HCT116 (cell line): ENCODE measurements around the gene TMEM243. TPM values are rescaled to one million over a fixed set of nuclear protein-coding genes. Genes with fewer than 3 reads are reported as not detected.

Source experiments
- ATAC-seq: fragments of 200-7000 bp; cut with Tn5 transposase; 2 replicates; pipeline ENCODE4 v1.9.1; 2020; ENCODE audit warnings: mild to moderate bottlenecking, moderate library complexity
- BruUV-seq: library from RNA; stranded (reverse); fragments of 400-500 nt; replicated peaks from 2 replicates; lab custom pipeline; 2021; lab: Mats Ljungman, UMichigan
- CTCF ChIA-PET: fragments of 300-600 bp; sonication (Branson Sonifier 250); formaldehyde crosslinking; loops from one replicate; lab custom pipeline; 2021; ENCODE audit warnings: antibody characterized with exemption; lab: Charles Lee
- POLR2A ChIA-PET: fragments of 300-600, 350-600 bp; sonication (Branson Sonifier 250); formaldehyde crosslinking; loops from one replicate; lab custom pipeline; 2021; ENCODE audit warnings: antibody characterized with exemption; lab: Charles Lee
- RAD21 ChIA-PET, 2 experiments: fragments of 300-600 bp; sonication (Branson Sonifier 250); formaldehyde crosslinking; loops; one replicate each; lab custom pipeline; 2023; ENCODE audit warnings: low total read pairs in 2 of 2; ENCODE audit not compliant: uncharacterized antibody in 2 of 2, unreplicated experiment in 2 of 2, low non-redundant PET in 1 of 2; lab: Charles Lee
- DNase-seq: peaks from one replicate; pipeline ENCODE4 v3.0.0-alpha.2; 2010; ENCODE audit warnings: low read depth, low spot score
- H2AFZ ChIP-seq: fragments of 200-600 bp; shearing (Covaris generic), sonication (generic); 2 replicates; pipeline ENCODE4 v1.6.1; 2017; ENCODE audit warnings: low read depth, mixed run types, mixed read lengths, antibody characterized with exemption, low read length; ENCODE audit not compliant: poor library complexity, severe bottlenecking
- H3K27ac ChIP-seq: 2 replicates; pipeline ENCODE4 v1.5.1; 2012; ENCODE audit warnings: low read depth, low read length
- H3K27me3 ChIP-seq: fragments of 200-600 bp; sonication (generic); 2 replicates; pipeline ENCODE4 v1.6.1; 2016; ENCODE audit warnings: mixed run types, low read length, mixed read lengths; ENCODE audit not compliant: insufficient read depth
- H3K36me3 ChIP-seq, 2 experiments: fragments of 200-500 bp in 1 of 2; fragments of 200-600 bp in 1 of 2; sonication (Bioruptor generic) in 1 of 2; sonication (generic) in 1 of 2; 2 replicates each; pipeline versions ENCODE4 v1.5.1 to v1.6.1; 2014 to 2016; ENCODE audit warnings: low read length in 2 of 2, inconsistent platforms in 1 of 2, mixed read lengths in 1 of 2, mixed run types in 1 of 2; ENCODE audit not compliant: insufficient read depth in 2 of 2, control insufficient read depth in 1 of 2
- H3K4me1 ChIP-seq, 2 experiments: fragments of 200-600 bp in 1 of 2; sonication (generic) in 1 of 2; 2 replicates each; pipeline versions ENCODE4 v1.5.1 to v1.6.1; 2012 to 2017; ENCODE audit warnings: low read length in 2 of 2, inconsistent platforms in 1 of 2, mild to moderate bottlenecking in 1 of 2, mixed read lengths in 1 of 2, mixed run types in 1 of 2, moderate library complexity in 1 of 2; ENCODE audit not compliant: insufficient read depth in 2 of 2, control insufficient read depth in 1 of 2
- H3K4me2 ChIP-seq: fragments of 200-600 bp; sonication (generic); 2 replicates; pipeline ENCODE4 v1.6.1; 2017; ENCODE audit warnings: mixed run types, low read length, mixed read lengths
- H3K4me3 ChIP-seq, 2 experiments: fragments of 200-600 bp in 1 of 2; sonication (generic) in 1 of 2; replicated peaks in 1 of 2; 2 replicates each; pipeline ENCODE4 v1.5.1; 2011 to 2016; ENCODE audit warnings: low read length in 2 of 2, control low read depth in 1 of 2, low read depth in 1 of 2, mild to moderate bottlenecking in 1 of 2, mixed read lengths in 1 of 2, mixed run types in 1 of 2
- H3K79me2 ChIP-seq: fragments of 200-600 bp; sonication (generic); 2 replicates; pipeline ENCODE4 v1.6.1; 2017; ENCODE audit warnings: mild to moderate bottlenecking, mixed run types, low read length, moderate library complexity, mixed read lengths; ENCODE audit not compliant: insufficient read depth
- H3K9ac ChIP-seq: fragments of 200-600 bp; sonication (generic); 2 replicates; pipeline ENCODE4 v1.6.1; 2016; ENCODE audit warnings: low read length, mixed read lengths
- H3K9me2 ChIP-seq: fragments of 200-600 bp; sonication (generic), shearing (Covaris generic); 2 replicates; pipeline ENCODE4 v1.6.1; 2017; ENCODE audit warnings: mixed run types, mild to moderate bottlenecking, moderate library complexity; ENCODE audit not compliant: insufficient read depth
- H3K9me3 ChIP-seq, 2 experiments: fragments of 200-500 bp in 1 of 2; fragments of 200-600 bp in 1 of 2; sonication (Bioruptor generic) in 1 of 2; sonication (generic) in 1 of 2; 2 replicates each; pipeline ENCODE4 v1.6.1; 2014 to 2017; ENCODE audit warnings: low read length in 2 of 2, mixed read lengths in 2 of 2, inconsistent platforms in 1 of 2, low read depth in 1 of 2, mild to moderate bottlenecking in 1 of 2, mixed run types in 1 of 2, moderate library complexity in 1 of 2; ENCODE audit not compliant: control insufficient read depth in 1 of 2, insufficient read depth in 1 of 2
- H4K20me1 ChIP-seq: fragments of 200-600 bp; sonication (generic), shearing (Covaris generic); 2 replicates; pipeline ENCODE4 v1.6.1; 2017; ENCODE audit warnings: mixed run types, mild to moderate bottlenecking, moderate library complexity; ENCODE audit not compliant: insufficient read depth
- ATF3 ChIP-seq: IDR thresholded peaks from 2 replicates; pipeline ENCODE4 v1.6.1; 2012
- CBX3 ChIP-seq: IDR thresholded peaks from 2 replicates; pipeline ENCODE4 v1.6.1; 2012; ENCODE audit warnings: low read depth
- CEBPB ChIP-seq: IDR thresholded peaks from 2 replicates; pipeline ENCODE4 v1.6.1; 2012; ENCODE audit warnings: low read depth
- EGR1 ChIP-seq: IDR thresholded peaks from 2 replicates; pipeline ENCODE4 v1.6.1; 2012; ENCODE audit warnings: low read depth
- ELF1 ChIP-seq: IDR thresholded peaks from 2 replicates; pipeline ENCODE4 v1.6.1; 2012; ENCODE audit warnings: low read depth, borderline replicate concordance
- EZH2 ChIP-seq: fragments of 200-600 bp; sonication (generic); IDR thresholded peaks from 2 replicates; pipeline ENCODE4 v1.6.1; 2017; ENCODE audit warnings: antibody characterized with exemption, mixed run types
- EZH2phosphoT487 ChIP-seq: fragments of 200-600 bp; IDR thresholded peaks from 2 replicates; pipeline ENCODE4 v1.6.1; 2018; ENCODE audit warnings: antibody characterized with exemption, borderline replicate concordance
- FOSL1 ChIP-seq: IDR thresholded peaks from 2 replicates; pipeline ENCODE4 v1.6.1; 2012; ENCODE audit warnings: low read depth
- JUND ChIP-seq: IDR thresholded peaks from 2 replicates; pipeline ENCODE4 v1.6.1; 2012
- MAX ChIP-seq: IDR thresholded peaks from 2 replicates; pipeline ENCODE4 v1.6.1; 2012
- POLR2A ChIP-seq: IDR thresholded peaks from 2 replicates; pipeline ENCODE4 v1.7.0; 2011; ENCODE audit warnings: borderline replicate concordance; ENCODE audit not compliant: insufficient read depth, insufficient read length; ENCODE audit errors: extremely low read depth
- POLR2AphosphoS5 ChIP-seq: IDR thresholded peaks from 2 replicates; pipeline ENCODE4 v1.6.1; 2011; ENCODE audit warnings: mild to moderate bottlenecking, low read depth, low read length, moderate library complexity
- RAD21 ChIP-seq: IDR thresholded peaks from 2 replicates; pipeline ENCODE4 v1.6.1; 2012; ENCODE audit warnings: low read depth, mild to moderate bottlenecking
- REST ChIP-seq: IDR thresholded peaks from 2 replicates; pipeline ENCODE4 v1.6.1; 2012; ENCODE audit warnings: low read depth
- SIN3A ChIP-seq: IDR thresholded peaks from 2 replicates; pipeline ENCODE4 v1.6.1; 2012; ENCODE audit warnings: low read depth
- SRF ChIP-seq: IDR thresholded peaks from 2 replicates; pipeline ENCODE4 v1.6.1; 2012; ENCODE audit warnings: low read depth
- TCF7L2 ChIP-seq: IDR thresholded peaks from 2 replicates; pipeline ENCODE4 v1.7.0; 2011; ENCODE audit warnings: borderline replicate concordance, inconsistent platforms; ENCODE audit not compliant: insufficient read depth, insufficient read length; ENCODE audit errors: extremely low read depth
- YY1 ChIP-seq: IDR thresholded peaks from 2 replicates; pipeline ENCODE4 v1.6.1; 2011; ENCODE audit warnings: low read length, low read depth, moderate library complexity, mild to moderate bottlenecking; ENCODE audit not compliant: insufficient replicate concordance; ENCODE audit errors: extremely low read depth
- ZBTB33 ChIP-seq: IDR thresholded peaks from 2 replicates; pipeline ENCODE4 v1.6.1; 2011; ENCODE audit warnings: mild to moderate bottlenecking, low read length, moderate library complexity; ENCODE audit not compliant: insufficient replicate concordance; ENCODE audit errors: extremely low read depth
- ZNF274 ChIP-seq: fragments of 200-500 bp; sonication (Bioruptor generic); IDR thresholded peaks from 2 replicates; pipeline ENCODE4 v1.6.1; 2014; ENCODE audit warnings: mild to moderate bottlenecking, low read depth, low read length, inconsistent platforms
- intact Hi-C: fragments of 100-400 bp; cut with micrococcal nuclease; formaldehyde crosslinking; loops from 2 replicates; pipeline ENCODE4 v1.10.0; 2022
- total RNA-seq: library from RNA; stranded (reverse); gene quantifications from one replicate; pipeline ENCODE4 v1.2.1, GENCODE V29; 2021; ENCODE audit not compliant: unreplicated experiment

The TMEM243 gene
- total RNA-seq, 1 experiment from 2014 or later: 23.3 TPM

GRCh38 chr7:87179180-87179579, 40.4 kb downstream of the TMEM243 start:
- ATAC-seq: no peak
- POLR2A ChIA-PET: no interaction called here
- no peak for DNase-seq
- Histone ChIP-seq H3K79me2 (peaks cover 17% of the 10 kb centered on the region; the same call in 1 of the 2 replicates), H3K27ac (no peak overlapping the region), H3K9me3 (no peaks in the 10 kb centered on the region), H3K4me3 (no peak overlapping the region), H4K20me1 (no peaks in the 10 kb centered on the region), H3K4me2 (no peak overlapping the region), H3K9me2 (no peaks in the 10 kb centered on the region), H2AFZ (no peak overlapping the region), H3K4me1 (no peaks in the 10 kb centered on the region), H3K9ac (no peak overlapping the region), H3K27me3 (no peaks in the 10 kb centered on the region), H3K36me3 (peaks cover 14 to 41% of the 10 kb centered on the region in 2 experiments; a peak in 3 of 4 replicates)
- intact Hi-C loops: no loop called here
- TF ChIP-seq YY1: no peak
- TF ChIP-seq ELF1: no peak
- no peak for TF ChIP-seq ZNF274
- TF ChIP-seq EGR1: no peak
- no peak for TF ChIP-seq FOSL1
- no peak for TF ChIP-seq CEBPB
- TF ChIP-seq REST: no peak
- no peak for TF ChIP-seq ZBTB33
- TF ChIP-seq SRF: no peak
- TF ChIP-seq EZH2phosphoT487: no peak
- no peak for TF ChIP-seq MAX
- TF ChIP-seq ATF3: no peak
- TF ChIP-seq JUND: no peak
- no peak for TF ChIP-seq SIN3A
- no peak for TF ChIP-seq EZH2
- no peak for TF ChIP-seq POLR2A
- no peak for TF ChIP-seq RAD21
- TF ChIP-seq POLR2AphosphoS5: no peak
- no peak for TF ChIP-seq CBX3
- no peak for TF ChIP-seq TCF7L2
- no TSS peak for BruUV-seq
- CTCF ChIA-PET: no interaction called here
- RAD21 ChIA-PET: no interaction called here
